RPMI8226 (cell line): ENCODE data around the gene TRMT2A.

Experiments
- DNase-seq: peaks from one replicate; pipeline ENCODE4 v3.0.0-alpha.2; 2015

The TRMT2A gene

GRCh38 chr22:20147237-20147988 lies 30.4 kb upstream of the TRMT2A start:
- no peak for DNase-seq

GRCh38 chr22:20146777-20147176 lies 29.8 kb upstream of the TRMT2A start:
- DNase-seq, result no peak

- DNase-seq, result no peak
These were observed 28.8 kb upstream of the TRMT2A start for GRCh38 chr22:20145832-20146223.

GRCh38 chr22:20145206-20145831 lies 28.3 kb upstream of the TRMT2A start:
- no peak for DNase-seq

- no peak for DNase-seq
These were observed 27.0 kb upstream of the TRMT2A start for GRCh38 chr22:20143883-20144665.

GRCh38 chr22:20142711-20143621 lies 25.9 kb upstream of the TRMT2A start:
- no peak for DNase-seq

GRCh38 chr22:20141186-20142077 lies 24.4 kb upstream of the TRMT2A start:
- no peak for DNase-seq

- DNase-seq, result no peak
These were observed 23.5 kb upstream of the TRMT2A start for GRCh38 chr22:20140521-20140964.

GRCh38 chr22:20140107-20140445 lies 23.1 kb upstream of the TRMT2A start:
- DNase-seq, result no peak

GRCh38 chr22:20139391-20140106 lies 22.5 kb upstream of the TRMT2A start:
- DNase-seq, result no peak

- DNase-seq, result no peak
These were observed 21.8 kb upstream of the TRMT2A start for GRCh38 chr22:20138868-20139267.

- no peak for DNase-seq
These were observed 21.4 kb upstream of the TRMT2A start for GRCh38 chr22:20138417-20138738.

GRCh38 chr22:20137671-20138416 lies 20.8 kb upstream of the TRMT2A start:
- no peak for DNase-seq

GRCh38 chr22:20137113-20137512 lies 20.1 kb upstream of the TRMT2A start:
- no peak for DNase-seq

GRCh38 chr22:20136603-20136873 lies 19.5 kb upstream of the TRMT2A start:
- DNase-seq, result no peak

- DNase-seq, result no peak
These were observed 19.0 kb upstream of the TRMT2A start for GRCh38 chr22:20135806-20136602.

GRCh38 chr22:20135265-20135664 lies 18.2 kb upstream of the TRMT2A start:
- DNase-seq, result no peak

GRCh38 chr22:20133930-20134549 lies 17.0 kb upstream of the TRMT2A start:
- DNase-seq, result no peak

GRCh38 chr22:20132686-20133246 lies 15.7 kb upstream of the TRMT2A start:
- DNase-seq, result no peak
